IPS-NIHi11 (cell line): ENCODE measurements around the gene PHLPP2.
"Not testable (repeated sequence)": the region's sequence is repeated elsewhere in the genome, so short reads cannot be mapped to it uniquely, and the experiment has no call there.

Source experiments
- DNase-seq: peaks from one replicate; pipeline ENCODE4 v3.0.0; 2012; ENCODE audit warnings: mixed read lengths, low spot score

PHLPP2 gene

GRCh38 chr16:71623597-71623996, 100.9 kb downstream of the PHLPP2 start:
- no peak for DNase-seq

DNA sequence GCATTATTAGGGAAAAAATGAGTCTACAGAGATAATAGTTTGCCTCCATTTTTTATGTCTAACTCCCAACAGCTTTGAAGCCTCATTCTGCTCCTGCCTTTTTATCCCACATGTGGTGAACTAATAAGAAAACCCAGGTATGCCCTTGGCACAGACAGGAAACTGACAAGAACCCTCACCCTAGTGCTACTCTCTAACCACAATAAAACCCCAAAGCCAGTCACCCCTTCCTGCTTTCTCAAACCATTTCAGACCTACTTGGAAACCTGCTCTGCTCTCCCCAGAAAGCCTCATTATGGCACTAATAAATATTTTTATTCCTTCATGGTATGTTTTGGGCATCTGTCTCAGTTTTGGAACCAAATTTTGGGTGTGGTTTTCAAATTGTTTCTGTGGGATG, 102.4 kb downstream of the PHLPP2 start:
- no peak for DNase-seq

DNA sequence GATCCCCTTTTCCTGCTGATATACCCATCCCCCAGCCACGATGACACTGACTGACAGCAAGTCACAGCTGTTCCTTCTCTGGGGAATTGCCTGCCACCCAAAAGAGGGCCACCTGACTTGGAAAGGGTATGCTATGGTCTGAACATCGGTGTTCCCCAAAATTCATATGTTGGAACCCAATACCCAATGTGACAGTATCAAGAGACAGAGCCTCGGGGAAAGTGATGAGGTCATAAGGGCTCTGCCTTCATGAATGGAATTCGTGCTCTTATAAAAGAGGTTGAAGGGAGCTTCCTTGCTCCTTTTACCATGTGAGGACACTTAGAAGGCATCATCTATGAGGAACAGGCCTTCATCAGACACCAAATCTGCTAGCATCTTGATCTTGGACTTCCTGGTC, 106.1 kb downstream of the PHLPP2 start:
- no peak for DNase-seq

- DNase-seq, result not testable (repeated sequence)
Observed at GRCh38 chr16:71614956-71615355, 109.5 kb downstream of the PHLPP2 start.

DNA sequence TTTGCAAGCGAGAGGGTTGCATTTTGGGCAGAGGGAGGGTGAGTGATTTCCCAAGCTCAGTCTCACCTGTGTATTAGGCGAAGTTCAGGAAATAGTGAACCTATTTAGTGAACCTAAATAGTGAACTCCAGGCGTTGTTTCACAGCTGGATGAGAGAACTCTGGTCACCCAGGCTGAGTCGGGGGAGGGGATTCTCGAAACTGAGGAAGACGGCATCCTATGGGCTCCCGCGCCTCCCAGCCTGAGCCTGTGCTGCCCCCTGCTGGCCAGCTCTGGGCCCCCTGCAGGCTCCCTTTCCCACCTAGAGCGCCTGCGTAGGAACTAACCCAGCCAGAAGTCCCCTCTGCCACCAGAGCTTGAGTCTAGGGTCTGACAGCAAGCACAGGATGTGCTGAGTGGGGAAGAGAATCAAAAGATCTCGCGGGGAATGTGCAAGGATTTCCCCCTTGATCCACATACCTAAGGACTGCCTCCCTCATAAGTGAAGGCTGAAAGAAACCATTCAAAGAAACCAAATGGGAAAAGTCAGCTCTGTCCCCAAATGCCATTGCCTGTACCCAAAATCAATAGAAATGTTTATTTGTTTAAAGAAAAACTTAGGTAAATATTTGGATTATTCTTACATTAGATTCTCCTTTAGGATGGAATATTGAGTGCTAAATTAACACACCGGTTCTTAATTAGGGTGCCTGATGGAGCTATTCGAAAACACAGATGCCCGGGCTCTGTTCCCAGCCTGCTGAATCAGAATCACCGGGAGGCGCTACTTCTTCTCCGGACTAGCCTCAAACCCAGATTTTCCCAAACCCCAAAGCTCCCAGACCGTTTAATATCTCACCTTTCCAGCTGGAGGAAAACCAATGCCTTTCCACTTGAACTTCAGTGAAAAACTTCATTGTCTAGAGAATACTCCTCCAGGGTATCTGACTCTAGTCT, 113.3 kb downstream of the PHLPP2 start:
- DNase-seq, result peak; percentile 92

GRCh38 chr16:71610447-71610846, 114.1 kb downstream of the PHLPP2 start:
- no peak for DNase-seq

- DNase-seq, result no peak
Observed at GRCh38 chr16:71609066-71609465, 115.4 kb downstream of the PHLPP2 start.

GRCh38 chr16:71600822-71601221, 123.7 kb downstream of the PHLPP2 start:
- DNase-seq, result no peak

DNA sequence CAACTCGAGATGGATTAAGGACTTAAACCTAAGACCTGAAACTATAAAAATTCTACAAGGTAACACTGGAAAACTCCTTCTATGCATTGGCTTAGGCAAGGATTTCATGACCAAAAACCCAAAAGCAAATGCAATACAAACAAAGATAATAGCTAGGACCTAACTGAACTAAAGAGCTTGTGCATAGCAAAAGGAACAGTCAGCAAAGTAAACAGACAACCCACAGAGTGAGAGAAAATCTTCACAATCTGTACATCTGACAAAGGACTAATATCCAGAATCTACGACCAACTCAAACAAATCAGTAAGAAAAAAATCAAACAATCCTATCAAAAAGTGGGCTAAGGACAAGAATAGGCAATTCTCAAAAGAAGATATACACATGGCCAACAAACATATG, 126.1 kb downstream of the PHLPP2 start:
- not testable (repeated sequence) for DNase-seq

GRCh38 chr16:71595340-71595826, 129.1 kb downstream of the PHLPP2 start:
- not testable (repeated sequence) for DNase-seq
